ENCODE measurements around the gene UBTD2.

Gene UBTD2

DNA sequence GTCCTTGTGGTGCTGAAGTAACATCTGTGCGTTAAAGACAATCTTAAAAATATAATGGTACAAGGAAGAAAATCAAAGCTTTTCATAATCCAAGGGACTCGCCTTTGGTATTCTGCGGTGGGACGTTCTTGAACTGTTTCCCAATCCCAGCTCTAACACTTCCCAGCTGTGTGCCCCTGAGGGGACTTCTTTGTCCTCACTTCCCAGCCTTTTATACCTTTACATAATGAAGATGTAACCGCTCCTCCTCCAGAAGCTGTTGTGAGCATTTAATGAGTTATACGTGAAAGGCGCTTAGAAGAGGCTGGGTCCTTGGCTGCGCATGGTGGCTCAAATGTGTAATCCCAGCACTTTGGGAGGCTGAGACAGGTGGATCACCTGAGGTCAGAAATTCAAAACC, 112.4 kb downstream of the UBTD2 start:
- DNase-seq (ENCODE audit: low read depth in 2 of 2), result no peak

GRCh38 chr5:172170251-172170701, 113.3 kb downstream of the UBTD2 start:
- no peak for DNase-seq (ENCODE audit: low read depth in 2 of 2)

DNA sequence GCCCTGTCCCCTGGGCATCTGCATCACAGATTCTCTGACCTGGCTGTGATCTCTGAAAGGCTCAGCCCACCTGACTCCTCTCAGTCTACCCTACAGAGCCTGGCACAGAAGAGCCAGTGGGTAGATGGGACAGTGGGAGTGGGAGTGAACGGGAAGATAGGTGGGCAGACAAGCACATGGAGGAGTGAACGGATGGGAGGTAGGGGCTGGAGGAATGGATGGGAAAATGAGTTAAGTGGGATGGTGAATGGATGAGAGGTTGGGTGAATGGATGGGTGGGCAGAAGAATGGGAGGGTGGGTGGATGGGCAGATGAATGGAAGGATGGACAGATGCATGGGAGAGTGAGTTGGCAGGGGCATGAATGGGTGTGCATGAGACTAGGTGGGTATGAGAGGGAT, 114.3 kb downstream of the UBTD2 start:
- DNase-seq (ENCODE audit: low read depth in 2 of 2), result no peak

- DNase-seq (ENCODE audit: low read depth in 2 of 2), result no peak
These were observed 115.3 kb downstream of the UBTD2 start for GRCh38 chr5:172168311-172168710.

GRCh38 chr5:172167895-172168294, 115.7 kb downstream of the UBTD2 start:
- DNase-seq (ENCODE audit: low read depth in 2 of 2), result no peak

GRCh38 chr5:172166030-172166826, 117.3 kb downstream of the UBTD2 start:
- no peak for DNase-seq (ENCODE audit: low read depth in 2 of 2)

- DNase-seq (ENCODE audit: low read depth in 2 of 2), result no peak
These were observed 118.1 kb downstream of the UBTD2 start for GRCh38 chr5:172165465-172165864.

DNA sequence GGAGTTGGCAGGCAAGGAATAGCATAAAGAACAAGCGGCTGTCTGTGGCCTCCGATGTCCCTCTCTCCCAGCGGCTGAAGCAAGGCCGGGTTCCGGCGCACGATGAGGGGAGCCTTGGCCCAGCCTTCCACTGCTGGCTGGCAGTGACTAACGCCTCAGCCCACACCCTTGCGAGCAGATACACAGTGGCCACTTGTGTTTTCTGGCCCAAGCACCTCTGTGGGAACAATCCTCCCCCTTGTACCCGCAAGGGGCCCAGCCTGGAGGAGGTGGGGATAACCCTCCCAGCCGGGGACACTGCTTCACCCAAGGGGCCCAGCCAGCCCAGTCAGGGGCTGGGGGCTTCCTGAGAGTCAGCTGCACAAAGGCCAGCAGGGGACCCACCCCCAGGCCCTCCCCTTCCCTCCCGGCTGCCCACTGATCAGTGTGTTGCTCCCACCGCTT, 118.8 kb downstream of the UBTD2 start:
- DNase-seq (ENCODE audit: low read depth in 2 of 2), result no peak

DNA sequence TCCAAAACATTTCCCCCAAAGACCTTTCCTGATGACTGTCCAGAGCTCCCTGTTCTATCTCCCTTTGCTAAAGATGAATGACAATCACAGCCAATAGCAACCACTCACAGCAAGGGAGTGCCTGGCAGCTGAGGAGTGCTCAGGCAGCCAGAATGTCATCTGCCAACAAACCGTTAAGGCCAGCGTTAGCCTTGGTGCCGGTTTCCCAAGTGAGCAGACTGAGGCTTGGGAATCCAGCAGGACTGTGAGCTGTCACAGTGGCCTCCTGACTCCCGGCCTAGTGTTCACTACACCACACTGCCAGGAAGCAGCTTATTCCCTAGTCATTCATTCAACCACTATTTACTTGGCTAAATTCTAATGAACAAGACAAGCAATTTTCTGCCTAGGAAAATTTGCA, 120.2 kb downstream of the UBTD2 start:
- DNase-seq (ENCODE audit: low read depth in 2 of 2), result no peak

DNA sequence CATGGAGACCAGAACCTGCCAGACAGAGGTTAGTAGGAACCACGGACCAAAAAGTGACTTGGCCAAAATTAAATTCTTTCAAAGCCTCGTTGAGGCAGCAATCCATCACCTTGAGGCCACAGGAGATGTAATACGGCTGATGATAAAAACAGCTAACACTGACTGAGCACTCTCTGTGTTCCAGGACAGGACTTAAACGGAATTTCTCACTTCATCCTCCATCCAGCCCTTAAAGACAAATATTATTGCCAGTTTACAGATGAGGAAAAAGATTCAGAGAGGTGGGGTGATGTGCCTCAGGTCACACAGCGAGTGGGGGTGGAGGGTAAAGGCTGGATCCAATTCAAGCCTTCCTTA, 120.6 kb downstream of the UBTD2 start:
- DNase-seq (ENCODE audit: low read depth in 2 of 2), result no peak

- DNase-seq (ENCODE audit: low read depth in 2 of 2), result no peak
These were observed 121.1 kb downstream of the UBTD2 start for GRCh38 chr5:172162323-172162986.

DNA sequence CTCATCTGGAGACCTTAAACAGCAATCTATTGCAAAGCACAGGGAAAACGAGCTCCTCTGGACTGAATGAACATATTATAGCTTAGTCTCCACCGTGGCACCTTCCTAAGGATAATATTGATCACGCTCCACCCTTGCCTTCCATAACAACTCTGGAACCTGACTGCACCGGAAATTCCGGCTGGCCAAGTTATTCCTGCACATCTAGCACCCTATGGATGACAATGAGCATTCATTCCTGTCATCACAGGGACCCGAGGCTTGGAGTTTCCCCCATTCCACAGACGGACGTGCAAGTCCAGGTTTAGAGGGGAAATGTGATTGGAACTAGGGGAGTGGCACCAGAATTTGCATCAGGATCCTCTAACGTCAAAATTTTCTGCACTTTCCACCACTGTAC, 123.1 kb downstream of the UBTD2 start:
- no peak for DNase-seq (ENCODE audit: low read depth in 2 of 2)

All from stimulated activated CD8-positive, alpha-beta memory T cell treated with anti-CD3 and anti-CD28 coated beads, Interleukin-7, amount 100 ng/mL, for 4 hours (primary cell).